ENCODE data around the gene ZNF134.

- no peak for TF ChIP-seq CTCF (IDR thresholded peaks at IDR 0.05)
- no peak for TF ChIP-seq POLR2AphosphoS5 (IDR thresholded peaks at IDR 0.05)
- no peak for TF ChIP-seq POLR2A (IDR thresholded peaks at IDR 0.05)
- TF ChIP-seq EP300 (IDR thresholded peaks at IDR 0.05), result no peak
These were observed 41.4 kb downstream of the ZNF134 start for GRCh38 chr19:57655443-57655842.

All from gastroesophageal sphincter (tissue), 3 donors.